A673 (cell line): Measurements from ENCODE around the gene MSRB3. TPM values are rescaled to one million over a fixed set of nuclear protein-coding genes. Genes with fewer than 3 reads are reported as not detected.

ENCODE experiments used
- BruUV-seq: library from RNA; stranded (reverse); fragments of 400-500 nt; replicated peaks from 2 replicates; lab custom pipeline; 2021; lab: Mats Ljungman, UMichigan
- CTCF ChIA-PET: fragments of 300-600 bp; sonication (Branson Sonifier 250); formaldehyde crosslinking; loops from one replicate; lab custom pipeline; 2022; ENCODE audit warnings: antibody characterized with exemption; lab: Charles Lee
- POLR2A ChIA-PET: fragments of 300-600 bp; sonication (Branson Sonifier 250); formaldehyde crosslinking; loops from one replicate; lab custom pipeline; 2022; ENCODE audit warnings: antibody characterized with exemption; ENCODE audit not compliant: low non-redundant PET; lab: Charles Lee
- DNase-seq: peaks from one replicate; pipeline ENCODE4 v3.0.0-alpha.2; 2015; ENCODE audit warnings: low spot score
- H3K27ac ChIP-seq: fragments of 200-600 bp; sonication (generic); 2 replicates; pipeline ENCODE4 v1.5.1; 2016; ENCODE audit warnings: mixed run types, low read depth, mild to moderate bottlenecking, mixed read lengths, antibody characterized with exemption, low read length; ENCODE audit not compliant: poor library complexity, severe bottlenecking
- H3K27me3 ChIP-seq: fragments of 200-600 bp; sonication (generic); replicated peaks from 2 replicates; pipeline ENCODE4 v1.6.1; 2017; ENCODE audit warnings: mixed run types, low read depth, mild to moderate bottlenecking, mixed read lengths, antibody characterized with exemption, low read length; ENCODE audit not compliant: insufficient read depth, poor library complexity
- H3K36me3 ChIP-seq: fragments of 200-600 bp; sonication (generic); 2 replicates; pipeline ENCODE4 v1.6.1; 2016; ENCODE audit warnings: mixed run types, mild to moderate bottlenecking, mixed read lengths, antibody characterized with exemption, low read length; ENCODE audit not compliant: insufficient read depth, poor library complexity, severe bottlenecking
- H3K4me1 ChIP-seq: fragments of 200-600 bp; sonication (generic); 2 replicates; pipeline ENCODE4 v1.6.1; 2017; ENCODE audit warnings: mixed run types, mild to moderate bottlenecking, mixed read lengths, antibody characterized with exemption, low read length; ENCODE audit not compliant: insufficient read depth, poor library complexity, severe bottlenecking
- H3K4me3 ChIP-seq: fragments of 200-600 bp; sonication (generic); 2 replicates; pipeline ENCODE4 v1.5.1; 2016; ENCODE audit warnings: low read depth, mixed run types, mild to moderate bottlenecking, mixed read lengths, low read length; ENCODE audit not compliant: poor library complexity, severe bottlenecking
- H3K9me3 ChIP-seq: fragments of 200-600 bp; sonication (generic); 2 replicates; pipeline ENCODE4 v1.6.1; 2016; ENCODE audit warnings: mixed run types, low read depth, mild to moderate bottlenecking, mixed read lengths, antibody characterized with exemption, low read length; ENCODE audit not compliant: poor library complexity, severe bottlenecking
- CTCF ChIP-seq: fragments of 300-800, 200-600 bp; sonication (generic); conservative IDR thresholded peaks from 2 replicates; pipeline ENCODE4 v1.5.1; 2017; ENCODE audit warnings: low read depth, mild to moderate bottlenecking, antibody characterized with exemption, low read length, moderate library complexity, mixed read lengths
- EZH2 ChIP-seq: fragments of 200-600 bp; sonication (generic); IDR thresholded peaks from 2 replicates; pipeline ENCODE4 v1.6.1; 2017; ENCODE audit warnings: borderline replicate concordance, low read depth, mild to moderate bottlenecking, mixed read lengths, antibody characterized with exemption, low read length; ENCODE audit not compliant: poor library complexity, severe bottlenecking
- intact Hi-C: fragments of 100-400 bp; cut with micrococcal nuclease; formaldehyde crosslinking; loops from one replicate; pipeline ENCODE4 v1.10.0; 2022; ENCODE audit not compliant: unreplicated experiment
- total RNA-seq: library from RNA; stranded (reverse); gene quantifications from 2 replicates; pipeline ENCODE4 v1.2.3, GENCODE V29; 2021

Gene MSRB3
- total RNA-seq, 1 experiment from 2014 or later, result 2.1 TPM

GRCh38 chr12:65408441-65408840 is 130.0 kb downstream of the MSRB3 start:
- Histone ChIP-seq H3K27me3 (no peaks in the 10 kb centered on the region), H3K4me1 (no peaks in the 10 kb centered on the region), H3K4me3 (no peak overlapping the region), H3K9me3 (no peaks in the 10 kb centered on the region), H3K27ac (no peak overlapping the region), H3K36me3 (no peaks in the 10 kb centered on the region)
- intact Hi-C loops, result no loop called here
- BruUV-seq, result no TSS peak
- no peak for DNase-seq
- TF ChIP-seq CTCF, result no peak
- POLR2A ChIA-PET, result no interaction called here
- CTCF ChIA-PET, result no interaction called here

- no peaks in the 10 kb centered on the region for H3K9me3 ChIP-seq
- DNase-seq, result no peak
- TF ChIP-seq EZH2 (no peak), CTCF (no peak)
- no peak overlapping the region for H3K4me3 ChIP-seq
- H3K27ac ChIP-seq, result no peak overlapping the region
- ChIA-PET POLR2A (no interaction called here), CTCF (no interaction called here)
- no peaks in the 10 kb centered on the region for H3K27me3 ChIP-seq
- BruUV-seq, result no TSS peak
- no peaks in the 10 kb centered on the region for H3K36me3 ChIP-seq
- no peaks in the 10 kb centered on the region for H3K4me1 ChIP-seq
- intact Hi-C loops, result no loop called here
Observed at GRCh38 chr12:65409726-65410125, 131.2 kb downstream of the MSRB3 start.

GRCh38 chr12:65411171-65411570 is 132.7 kb downstream of the MSRB3 start:
- Histone ChIP-seq H3K4me3 (no peak overlapping the region), H3K9me3 (no peaks in the 10 kb centered on the region), H3K27ac (no peak overlapping the region), H3K4me1 (no peaks in the 10 kb centered on the region), H3K27me3 (no peaks in the 10 kb centered on the region), H3K36me3 (no peaks in the 10 kb centered on the region)
- ChIA-PET CTCF (no interaction called here), POLR2A (no interaction called here)
- no TSS peak for BruUV-seq
- TF ChIP-seq CTCF (no peak), EZH2 (no peak)
- DNase-seq, result no peak
- intact Hi-C loops, result no loop called here
